GM18498 (cell line): ENCODE data around the gene CDK13.
"Not testable (repeated sequence)": the region's sequence is repeated elsewhere in the genome, so short reads cannot be mapped to it uniquely, and the experiment has no call there.

Source experiments
- ATAC-seq: cut with Tn5 transposase; IDR thresholded peaks from one replicate; pipeline ENCODE4 v1.9.1; 2021; ENCODE audit warnings: mild to moderate bottlenecking, moderate library complexity; ENCODE audit not compliant: unreplicated experiment

CDK13 gene

DNA sequence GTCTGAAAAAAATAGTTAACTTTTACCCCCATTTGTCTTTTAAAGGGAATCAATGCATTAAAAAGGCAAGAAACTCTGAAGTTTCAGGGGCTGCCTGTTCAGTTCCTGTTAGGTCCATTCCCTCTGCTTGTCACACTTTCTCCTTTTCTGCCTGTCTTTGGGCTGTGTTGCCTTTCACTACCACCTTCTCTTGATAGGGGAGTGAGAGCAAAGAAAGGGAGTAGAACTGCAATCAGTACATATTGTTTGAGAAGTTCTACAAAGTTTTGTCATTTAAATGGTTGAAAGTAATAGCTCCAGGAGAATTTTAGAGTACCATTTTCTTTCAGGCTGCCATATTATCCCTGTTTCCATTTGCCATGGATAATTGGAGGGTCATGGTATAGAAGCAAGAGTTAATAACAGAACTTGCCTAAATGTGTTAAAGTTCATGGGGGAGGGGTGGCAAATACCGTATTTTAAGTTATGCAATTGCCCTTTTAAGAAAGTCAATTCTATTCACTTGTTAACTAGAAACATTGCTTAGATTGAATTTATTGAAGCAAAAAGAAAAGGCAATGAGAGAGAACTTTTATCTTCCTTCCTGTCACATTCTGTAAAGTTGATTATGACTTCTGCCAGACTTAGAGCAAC, 145.8 kb downstream of the CDK13 start:
- ATAC-seq = no peak

DNA sequence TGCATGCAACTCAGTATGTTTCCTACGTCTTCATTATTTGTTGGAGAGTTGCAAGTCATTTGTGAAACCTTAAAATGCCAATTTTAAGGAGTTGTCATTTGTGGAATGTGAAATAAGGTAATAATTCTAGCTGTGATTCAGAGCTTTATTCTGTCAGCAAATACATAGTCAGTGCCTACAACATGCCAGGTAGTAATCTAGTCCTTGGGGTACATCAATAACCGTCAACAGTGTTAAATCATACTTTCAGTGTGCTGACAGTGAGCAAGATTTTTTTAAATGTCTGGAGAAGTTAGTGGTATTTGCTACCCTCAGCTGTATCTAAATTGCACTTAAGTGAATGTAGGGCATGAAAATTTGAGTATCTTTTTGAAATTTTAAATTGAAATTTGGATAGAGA, 147.7 kb downstream of the CDK13 start:
- ATAC-seq = no peak

GRCh38 chr7:40098810-40099209, 148.8 kb downstream of the CDK13 start:
- ATAC-seq = no peak

DNA sequence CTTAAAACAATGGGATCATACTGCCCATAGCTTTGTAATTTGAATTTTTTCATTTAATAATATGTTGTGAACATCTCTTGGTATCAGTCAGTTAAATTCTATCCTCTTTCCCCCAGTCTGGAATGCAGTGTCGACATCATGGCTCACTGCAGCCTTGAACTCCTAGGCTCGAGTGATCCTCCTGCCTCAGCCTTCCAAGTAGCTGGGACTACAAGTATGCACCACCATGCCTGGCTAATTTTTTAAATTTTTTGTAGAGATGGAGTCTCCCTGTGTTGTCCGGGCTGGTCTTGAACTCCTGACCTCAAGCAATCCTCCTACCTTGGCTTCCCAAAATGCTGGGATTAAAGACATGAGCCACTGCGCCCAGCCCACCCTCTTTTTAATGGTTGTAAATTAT, 149.8 kb downstream of the CDK13 start:
- ATAC-seq = no peak

GRCh38 chr7:40101201-40101600, 151.1 kb downstream of the CDK13 start:
- ATAC-seq = no peak

GRCh38 chr7:40102897-40103296, 152.8 kb downstream of the CDK13 start:
- no peak for ATAC-seq

DNA sequence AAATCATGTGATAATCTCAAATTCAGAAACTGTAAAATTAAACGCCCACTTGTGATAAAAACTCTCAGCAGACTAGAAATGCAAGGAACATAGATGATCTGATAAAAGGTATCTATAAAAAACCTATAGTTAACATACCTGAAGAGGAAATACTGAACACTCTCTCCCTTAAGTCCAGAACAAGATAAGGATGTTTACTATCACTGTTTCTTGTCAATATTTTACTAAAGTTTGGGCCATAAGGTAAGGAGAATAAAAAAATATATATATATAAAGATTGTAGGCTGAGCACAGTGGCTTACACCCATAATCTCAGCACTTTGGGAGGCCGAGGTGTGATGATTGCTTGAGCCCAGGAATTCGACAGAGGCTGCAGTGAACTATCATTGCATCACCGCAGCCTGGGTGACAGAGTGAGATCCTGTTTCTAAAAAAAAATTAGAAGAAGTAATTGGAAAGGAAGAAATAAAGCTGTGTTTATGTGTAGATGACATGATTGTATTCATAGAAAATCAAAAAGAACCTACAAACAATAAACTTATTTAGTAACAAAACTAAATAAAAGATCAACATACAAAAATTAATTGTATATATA, 155.9 kb downstream of the CDK13 start:
- ATAC-seq = no peak

DNA sequence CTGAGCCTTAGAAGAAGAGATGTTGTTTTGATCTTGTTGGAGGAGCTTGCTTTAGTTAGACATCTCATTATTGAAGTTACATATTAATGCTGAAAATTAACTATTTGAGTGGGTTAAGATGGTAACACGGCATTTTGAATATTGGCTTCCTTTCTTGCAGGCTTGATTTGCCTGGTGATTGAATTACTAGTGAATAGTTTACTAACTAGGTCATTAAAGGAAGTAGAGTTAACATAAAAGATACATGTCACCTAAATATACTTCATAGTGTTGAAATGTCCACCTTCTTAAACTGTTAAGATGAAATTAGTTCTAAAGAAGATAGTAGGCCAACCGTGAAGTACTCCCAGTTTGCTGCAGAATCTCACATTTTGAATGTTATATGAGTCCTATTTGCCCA, 165.9 kb downstream of the CDK13 start:
- no peak for ATAC-seq

GRCh38 chr7:40117199-40117598, 167.1 kb downstream of the CDK13 start:
- not testable (repeated sequence) for ATAC-seq

DNA sequence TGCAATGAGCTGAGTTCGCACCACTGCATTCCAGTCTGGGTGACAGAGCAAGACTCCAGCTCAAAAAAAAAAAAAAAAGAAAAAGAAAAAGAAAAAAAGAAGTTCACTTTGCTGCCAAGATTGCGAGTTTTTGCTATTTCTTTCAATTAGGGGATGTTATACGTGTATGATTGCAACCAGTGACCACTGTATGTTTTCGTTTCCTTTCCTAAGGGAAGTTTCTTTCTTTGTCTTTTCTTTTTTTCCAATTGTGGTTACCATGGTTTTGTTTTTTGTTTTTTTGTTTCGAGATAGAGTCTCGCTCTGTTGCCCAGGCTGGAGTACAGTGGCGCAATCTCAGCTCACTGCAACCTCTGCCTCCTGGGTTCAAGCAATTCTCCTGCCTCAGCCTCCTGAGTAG, 168.1 kb downstream of the CDK13 start:
- not testable (repeated sequence) for ATAC-seq

DNA sequence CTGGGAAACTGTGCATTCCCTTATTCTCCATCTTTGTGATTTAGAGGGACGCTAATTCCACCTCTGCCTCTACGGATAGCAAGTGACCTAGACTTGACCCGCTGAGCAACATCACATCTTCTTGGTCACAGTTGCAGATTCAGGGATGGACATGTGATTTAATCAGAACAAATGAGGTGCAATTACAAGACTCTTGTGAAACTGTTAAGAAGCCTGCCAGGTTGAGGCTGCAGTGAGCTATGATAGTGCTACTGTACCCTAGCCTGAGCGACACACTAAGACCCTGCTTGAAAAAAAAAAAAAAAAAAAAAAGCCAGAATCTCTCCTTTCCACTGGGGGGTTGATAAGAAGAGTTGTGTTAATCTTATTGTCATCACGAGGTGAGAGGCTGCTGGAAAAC, 170.0 kb downstream of the CDK13 start:
- ATAC-seq = no peak

DNA sequence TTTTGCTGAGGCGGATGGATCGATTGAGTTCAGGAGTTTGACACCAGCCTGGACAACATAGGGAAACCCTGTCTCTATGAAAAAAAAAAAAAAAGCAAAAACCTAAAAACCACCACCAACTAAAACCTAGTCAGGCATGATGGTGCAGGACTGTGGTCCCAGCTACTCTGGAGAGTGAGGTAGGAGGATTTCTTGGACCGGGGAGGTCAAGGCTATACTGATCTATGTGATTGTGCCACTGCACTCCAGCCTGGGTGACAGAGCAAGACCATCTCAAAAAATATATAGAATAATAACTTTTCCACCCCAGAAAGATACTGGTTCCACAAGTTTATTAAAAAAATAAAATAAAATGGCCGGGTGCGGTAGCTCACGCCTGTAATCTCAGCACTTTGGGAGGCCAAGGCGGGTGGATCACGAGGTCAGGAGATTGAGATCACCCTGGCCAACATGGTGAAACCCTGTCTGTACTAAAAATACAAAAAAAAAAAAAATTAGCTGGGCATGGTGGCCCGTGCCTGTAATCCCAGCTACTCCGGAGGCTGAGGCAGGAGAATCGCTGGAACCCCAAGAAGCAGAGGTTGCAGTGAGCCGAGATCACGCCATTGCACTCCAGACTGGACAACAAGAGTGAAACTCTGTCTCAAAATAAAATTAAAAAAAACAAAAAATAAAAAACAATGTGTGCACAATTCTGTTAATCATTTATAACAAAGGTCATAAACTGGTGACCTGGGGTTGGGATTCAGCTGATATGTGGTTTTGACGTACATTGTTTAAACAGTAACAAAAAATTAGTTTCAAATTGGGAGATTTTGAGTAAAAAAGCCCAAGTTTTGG, 172.3 kb downstream of the CDK13 start:
- not testable (repeated sequence) for ATAC-seq

GRCh38 chr7:40122940-40123254, 172.8 kb downstream of the CDK13 start:
- no peak for ATAC-seq

- ATAC-seq = peak; percentile 3
These were observed 183.7 kb downstream of the CDK13 start for GRCh38 chr7:40133561-40134427.

GRCh38 chr7:40134428-40135316, 184.6 kb downstream of the CDK13 start, which contains the start of the genes MPLKIP and SUGCT:
MPLKIP (minus strand) TSS chr7:40134622; CDS start chr7:40134567, 55 bp downstream.
SUGCT (plus strand) TSS chr7:40135005.
- ATAC-seq = peak; percentile 91

- no peak for ATAC-seq
These were observed 185.2 kb downstream of the CDK13 start for GRCh38 chr7:40135317-40135610.

DNA sequence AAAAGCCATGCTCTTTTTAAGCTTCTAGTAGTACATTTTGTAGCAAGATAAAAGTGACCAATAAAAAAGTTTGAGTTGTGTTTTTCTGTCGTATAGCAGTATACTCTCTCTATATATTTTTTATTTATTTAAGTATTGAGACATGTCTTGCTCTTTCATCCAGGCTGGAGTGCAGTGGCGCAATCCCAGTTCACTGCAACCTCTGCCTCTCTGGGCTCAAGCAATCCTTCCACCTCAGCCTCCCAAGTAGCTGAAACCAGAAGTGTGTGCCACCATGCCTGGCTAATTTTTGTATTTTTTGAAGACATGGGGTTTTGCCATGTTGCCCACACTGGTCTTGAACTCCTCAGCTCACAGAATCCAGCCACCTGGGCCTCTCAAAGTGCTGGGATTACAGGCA, 187.5 kb downstream of the CDK13 start:
- ATAC-seq = no peak

DNA sequence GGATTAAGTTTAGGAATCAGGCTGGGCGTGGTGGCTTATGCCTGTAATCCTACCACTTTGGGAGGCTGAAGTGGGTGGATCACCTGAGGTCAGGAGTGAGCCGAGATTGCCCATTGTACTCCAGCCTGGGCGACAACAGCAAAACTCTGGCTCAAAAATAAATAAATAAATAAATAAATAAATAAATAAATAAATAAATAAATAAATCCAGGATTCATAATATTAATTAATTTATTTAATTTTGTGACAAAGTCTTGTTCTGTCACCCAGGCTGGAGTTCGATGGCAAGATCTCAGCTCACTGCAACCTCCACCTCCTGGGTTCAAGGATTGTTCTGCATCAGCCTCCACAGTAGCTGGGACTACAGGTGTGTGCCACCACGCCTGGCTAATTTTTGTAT, 188.9 kb downstream of the CDK13 start:
- no peak for ATAC-seq

GRCh38 chr7:40139891-40140290, 189.8 kb downstream of the CDK13 start:
- ATAC-seq = not testable (repeated sequence)

GRCh38 chr7:40141916-40142315, 191.9 kb downstream of the CDK13 start:
- ATAC-seq = not testable (repeated sequence)
